ENCODE measurements around the gene CEP112.

The CEP112 gene

GRCh38 chr17:65898651-65899050, 293.3 kb downstream of the CEP112 start:
- DNase-seq (ENCODE audit: insufficient read length, low spot score), result no peak
- FAIRE-seq, result peak; percentile 72

DNA sequence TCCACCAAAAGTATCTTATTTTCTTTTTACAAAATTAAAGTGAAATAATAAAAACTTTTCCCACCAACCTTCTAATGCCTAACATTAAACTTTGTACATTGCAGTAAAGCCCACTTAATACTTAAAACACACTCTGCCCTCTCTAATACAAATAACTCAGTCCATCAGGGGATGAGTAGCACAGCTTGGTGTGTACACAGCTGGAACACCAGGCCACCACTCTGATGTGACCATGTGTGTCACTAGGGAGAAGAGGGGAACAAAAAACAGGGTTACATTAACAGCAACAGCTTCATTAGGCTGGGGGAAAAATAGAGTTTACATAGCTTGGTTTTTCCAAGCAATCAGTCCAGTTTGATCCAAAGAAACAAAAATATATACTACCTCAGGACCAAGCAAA, 295.0 kb downstream of the CEP112 start:
- DNase-seq (ENCODE audit: insufficient read length, low spot score), result no peak
- FAIRE-seq, result no peak

DNA sequence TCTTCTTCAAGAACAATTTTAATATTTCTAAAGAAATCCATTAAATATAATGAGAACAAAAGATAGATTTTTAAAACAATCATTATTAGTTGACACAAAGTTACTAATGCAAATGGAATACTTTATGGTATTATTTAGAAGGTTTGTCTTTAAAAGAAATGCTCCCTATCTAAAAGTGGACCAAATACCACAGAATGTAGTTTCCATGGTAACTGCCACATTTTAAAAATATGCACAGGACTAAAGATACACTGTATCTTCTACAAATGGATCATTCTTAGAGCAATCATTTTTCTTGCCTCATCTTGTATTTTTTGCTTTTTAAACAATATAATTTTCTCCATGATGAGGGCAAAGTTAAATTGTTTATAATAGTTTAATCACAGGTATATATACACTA, 296.0 kb downstream of the CEP112 start:
- FAIRE-seq (no peak), DNase-seq (ENCODE audit: insufficient read length, low spot score) (no peak)

- no peak for FAIRE-seq
These were observed 298.1 kb downstream of the CEP112 start for GRCh38 chr17:65893692-65894279.

DNA sequence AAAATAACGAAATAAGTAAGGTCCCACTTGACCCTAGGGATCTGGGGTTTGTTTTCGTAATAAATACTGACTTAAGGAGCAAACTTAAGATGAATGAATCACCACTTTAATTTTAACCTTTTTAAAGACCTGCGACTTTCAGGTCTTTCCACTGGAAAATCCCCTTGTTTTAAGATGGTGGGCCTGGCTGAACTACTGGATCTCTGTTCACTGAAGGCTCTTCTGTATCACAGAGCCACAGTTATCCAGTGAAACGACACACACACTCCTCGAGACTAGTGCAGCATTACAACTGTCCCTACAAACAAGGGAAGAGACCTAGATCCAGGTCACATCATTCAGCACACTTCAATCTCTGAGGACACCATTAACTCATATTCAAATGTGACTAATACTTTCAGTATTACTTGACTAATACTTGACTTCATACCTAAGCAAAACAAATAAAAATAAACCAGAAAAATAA, 299.0 kb downstream of the CEP112 start:
- no peak for DNase-seq (ENCODE audit: insufficient read length, low spot score)
- FAIRE-seq, result peak; percentile 26

More at GRCh38 chr17:65893692-65894279, 298.1 kb downstream of the CEP112 start:
- no peak for DNase-seq (ENCODE audit: insufficient read length, low spot score)

DNA sequence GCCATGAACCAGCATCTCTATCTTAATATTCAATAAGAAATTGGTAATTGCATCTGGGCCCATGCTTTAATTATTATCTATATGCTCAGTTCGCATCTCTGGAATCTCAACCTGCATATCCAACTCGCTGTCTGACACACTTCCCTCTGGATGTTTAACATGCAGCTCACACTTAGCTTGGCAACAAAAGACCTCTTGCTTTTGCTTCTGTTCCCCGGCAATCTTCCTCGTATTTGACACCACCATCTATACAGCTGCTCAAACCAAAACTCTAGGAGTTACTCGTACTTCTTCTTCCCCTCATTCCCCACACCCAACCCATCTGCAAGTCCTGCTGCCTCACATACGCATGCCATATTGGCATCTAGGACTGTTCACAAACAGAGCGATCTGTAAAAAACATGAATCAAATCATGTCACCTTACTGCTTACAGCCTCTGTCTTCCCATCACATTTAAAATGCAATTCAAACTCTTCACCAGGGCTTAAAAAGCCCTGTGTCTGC, 300.6 kb downstream of the CEP112 start:
- DNase-seq (ENCODE audit: insufficient read length, low spot score) (no peak), FAIRE-seq (peak; percentile 26)

- DNase-seq (ENCODE audit: insufficient read length, low spot score) (no peak), FAIRE-seq (no peak)
These were observed 303.3 kb downstream of the CEP112 start for GRCh38 chr17:65888649-65889048.

DNA sequence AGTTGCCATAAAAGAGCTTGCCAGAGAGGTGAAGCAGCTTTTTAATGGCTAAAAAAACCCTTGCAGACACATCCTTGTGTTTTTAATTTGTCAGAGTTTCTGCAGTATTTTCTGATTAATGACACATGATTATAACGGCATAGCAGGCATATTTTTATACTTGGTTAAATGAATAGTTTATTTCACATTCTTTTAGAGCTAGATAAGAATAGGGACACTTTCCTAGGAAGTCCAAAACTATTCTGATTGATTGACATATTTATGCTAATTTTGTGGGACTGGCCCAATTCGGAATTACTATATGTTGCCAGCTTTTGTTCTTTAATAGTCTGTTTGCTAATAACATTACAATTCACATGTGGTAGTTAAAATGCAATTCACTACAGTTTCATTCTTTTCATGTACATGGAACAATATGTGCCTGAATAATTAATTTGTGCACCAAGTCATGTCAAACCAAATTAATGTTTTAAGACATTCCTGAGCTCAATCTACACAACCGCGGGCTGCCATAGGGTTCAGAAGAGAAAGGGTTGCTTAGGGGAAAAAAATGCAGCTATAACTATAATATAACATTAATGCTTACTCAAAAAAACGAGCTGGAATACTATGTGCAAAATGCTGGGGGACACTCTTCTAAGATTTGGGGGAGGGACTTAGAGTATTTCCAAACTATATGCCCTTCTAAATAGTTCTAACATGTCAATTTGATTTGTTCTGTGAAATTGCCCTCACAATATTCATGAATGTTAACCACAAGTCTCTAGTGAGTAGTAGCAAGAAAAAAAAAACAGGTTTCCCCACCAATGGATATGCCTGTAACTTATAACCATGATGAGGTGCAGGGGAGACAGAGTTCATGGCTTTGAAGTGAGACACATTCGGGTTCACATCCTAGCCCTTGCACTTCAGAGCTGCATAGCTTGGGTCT, 305.4 kb downstream of the CEP112 start:
- FAIRE-seq (peak; percentile 71), DNase-seq (ENCODE audit: insufficient read length, low spot score) (no peak)

DNA sequence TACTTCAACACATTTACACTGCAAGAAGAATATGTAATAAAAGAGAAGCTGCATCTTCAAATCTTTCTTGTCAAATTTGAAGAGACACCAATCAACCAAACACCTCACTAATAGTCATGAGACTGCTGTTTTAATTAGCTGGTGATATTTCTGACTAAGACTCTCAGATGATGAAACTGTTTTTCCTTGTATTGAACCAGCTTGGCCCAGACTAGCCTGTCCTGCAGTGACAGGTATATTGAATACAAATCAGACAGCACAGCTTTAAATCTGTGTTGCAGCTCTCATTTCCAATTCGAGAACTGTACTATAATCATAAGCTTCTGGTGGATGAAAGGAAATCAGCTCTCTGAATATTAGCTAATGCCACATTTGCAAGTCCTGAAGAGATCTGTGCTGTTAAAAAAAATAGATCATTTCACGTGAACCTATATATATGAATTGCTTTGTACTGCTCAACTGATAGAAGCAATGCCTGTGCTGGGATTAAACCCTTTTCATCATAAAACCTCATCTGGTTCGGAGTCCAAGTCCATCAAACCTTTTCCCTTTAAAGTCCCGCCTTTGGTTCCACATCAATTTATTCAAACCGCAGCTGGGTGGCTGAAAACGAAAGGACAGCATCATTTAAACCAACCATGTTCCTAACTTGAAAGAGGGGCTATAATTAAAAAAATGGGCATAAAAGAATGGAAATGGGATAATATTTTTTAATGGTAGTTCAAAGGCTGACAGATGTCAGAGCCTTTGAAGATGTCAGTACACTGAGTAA, 306.2 kb downstream of the CEP112 start:
- DNase-seq (ENCODE audit: insufficient read length, low spot score), result no peak
- FAIRE-seq, result no peak

DNA sequence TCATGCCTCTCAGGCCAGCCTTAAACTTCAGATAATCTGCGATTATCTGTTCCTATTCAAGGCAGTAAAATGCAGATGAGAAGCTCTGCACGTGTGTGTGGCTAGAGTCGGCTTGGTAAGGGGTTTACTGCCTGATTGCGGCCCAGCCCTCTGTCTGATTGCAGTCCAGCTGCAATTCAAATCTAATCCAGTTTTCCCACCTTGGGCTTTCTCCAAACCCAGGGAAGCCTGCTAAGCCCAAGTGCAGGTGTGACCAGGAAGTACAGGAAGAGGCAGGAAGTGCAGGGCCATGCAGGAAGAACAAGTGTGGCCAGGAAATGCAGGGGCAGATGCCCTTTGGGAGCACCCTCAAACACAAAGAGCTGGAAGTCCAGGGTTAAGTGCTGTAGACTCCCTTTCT, 314.9 kb downstream of the CEP112 start:
- FAIRE-seq (peak; percentile 51), DNase-seq (ENCODE audit: insufficient read length, low spot score) (no peak)

DNA sequence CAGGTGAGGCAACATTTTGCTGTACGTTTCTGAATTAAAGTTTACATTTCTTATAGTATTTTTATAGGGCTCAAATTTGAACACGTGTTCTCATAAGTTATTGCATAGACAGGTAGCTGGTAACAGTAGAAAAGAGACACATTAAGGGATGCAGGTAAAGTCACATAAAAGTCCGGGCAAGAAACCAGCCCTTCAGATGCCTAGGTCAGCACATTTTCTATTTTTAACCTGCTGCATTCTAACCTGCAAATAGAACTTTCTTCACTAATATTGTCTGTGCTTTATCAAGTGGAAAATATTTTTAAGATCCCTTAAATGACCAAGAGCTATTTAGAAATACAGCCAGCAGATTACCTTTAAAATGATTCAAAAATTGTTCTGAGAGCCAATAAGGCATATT, 323.1 kb downstream of the CEP112 start:
- no peak for FAIRE-seq

GRCh38 chr17:65867014-65867413, 324.9 kb downstream of the CEP112 start:
- no peak for DNase-seq (ENCODE audit: insufficient read length, low spot score)
- FAIRE-seq, result peak; percentile 74

More for the DNA sequence above, 323.1 kb downstream of the CEP112 start:
- DNase-seq (ENCODE audit: insufficient read length, low spot score), result no peak

- DNase-seq (ENCODE audit: insufficient read length, low spot score) (no peak), FAIRE-seq (no peak)
These were observed 326.1 kb downstream of the CEP112 start for GRCh38 chr17:65865715-65866425.

GRCh38 chr17:65864394-65864793, 327.5 kb downstream of the CEP112 start:
- no peak for FAIRE-seq

DNA sequence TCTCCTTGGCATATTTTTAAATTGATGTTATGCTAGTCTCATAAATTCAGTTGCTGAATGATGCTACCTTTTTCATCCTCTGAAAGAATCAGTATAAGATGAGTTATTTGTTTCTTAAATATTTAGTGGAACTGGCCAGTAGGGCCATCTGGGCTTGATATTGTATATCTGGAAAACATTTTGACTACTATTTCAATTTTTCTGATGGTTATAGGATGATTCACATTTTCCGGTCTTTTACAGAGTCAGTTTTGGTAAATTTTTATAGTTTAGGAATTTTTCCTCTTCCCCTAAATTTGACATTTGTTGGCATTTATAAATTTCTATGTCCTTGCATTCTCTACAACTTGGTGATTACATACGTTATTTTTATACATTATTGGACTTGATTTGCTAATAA, 334.2 kb downstream of the CEP112 start:
- FAIRE-seq, result no peak

More at GRCh38 chr17:65864394-65864793, 327.5 kb downstream of the CEP112 start:
- DNase-seq (ENCODE audit: insufficient read length, low spot score), result no peak

GRCh38 chr17:65856865-65857264, 335.1 kb downstream of the CEP112 start:
- DNase-seq (ENCODE audit: insufficient read length, low spot score), result no peak
- FAIRE-seq, result no peak

More for the DNA sequence above, 334.2 kb downstream of the CEP112 start:
- no peak for DNase-seq (ENCODE audit: insufficient read length, low spot score)

DNA sequence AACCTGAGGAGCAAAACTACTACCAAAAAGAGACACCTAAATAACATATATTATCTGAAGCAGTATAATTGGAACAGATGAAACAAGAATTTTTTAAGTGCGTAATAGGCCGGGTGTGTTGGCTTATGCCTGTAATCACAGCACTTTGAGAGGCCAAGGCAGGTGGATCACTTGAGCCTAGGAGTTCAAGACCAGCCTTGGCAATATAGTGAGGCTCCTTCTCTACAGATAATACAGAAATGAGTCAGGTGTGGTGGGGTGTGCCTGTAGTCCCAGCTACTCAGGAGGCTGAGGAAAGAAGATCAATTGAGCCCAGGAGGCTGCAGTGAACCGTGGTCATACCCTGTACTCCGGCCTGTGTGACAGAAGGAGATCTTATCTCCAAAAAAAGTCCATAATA, 336.3 kb downstream of the CEP112 start:
- DNase-seq (ENCODE audit: insufficient read length, low spot score) (no peak), FAIRE-seq (peak; percentile 16)

GRCh38 chr17:65855245-65855644, 336.7 kb downstream of the CEP112 start:
- peak; percentile 14 for DNase-seq (ENCODE audit: insufficient read length, low spot score)
- FAIRE-seq, result peak; percentile 31

DNA sequence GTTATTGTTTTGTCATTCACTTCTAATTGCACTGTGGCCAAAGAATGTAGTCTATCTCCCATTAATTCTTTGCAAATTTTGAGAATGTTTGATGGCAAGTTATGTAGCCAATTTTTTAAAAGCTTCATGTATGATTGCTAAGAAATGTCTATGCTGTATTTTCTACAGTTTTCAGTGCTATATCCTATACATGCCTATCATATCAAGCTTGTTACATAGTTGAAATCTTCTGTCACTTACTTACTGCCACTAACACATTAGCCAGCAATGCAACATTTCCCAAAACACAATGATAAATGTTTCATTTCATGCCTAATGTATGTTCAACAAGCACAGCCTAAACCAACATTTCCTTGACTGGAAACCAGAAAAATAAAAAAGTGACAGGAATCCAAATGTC, 338.1 kb downstream of the CEP112 start:
- peak; percentile 68 for FAIRE-seq

DNA sequence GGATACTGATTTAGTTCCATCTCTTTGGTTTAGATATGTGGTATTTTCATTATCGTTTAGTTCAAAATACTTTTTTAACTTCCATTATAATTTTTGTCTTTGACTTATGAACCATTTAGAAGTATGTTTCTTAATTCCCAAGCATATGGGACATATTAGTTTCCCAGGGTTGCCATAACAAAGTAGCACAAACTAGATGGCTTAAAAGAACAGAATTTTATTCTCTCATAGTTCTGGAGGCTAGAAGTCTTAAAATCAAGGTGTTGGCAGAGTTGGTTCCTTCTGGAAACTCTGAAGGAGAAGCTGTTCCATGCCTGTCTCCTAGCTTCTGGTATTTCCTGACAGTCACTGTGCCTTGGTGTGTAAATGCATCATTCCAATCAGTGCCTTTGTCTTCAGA, 339.0 kb downstream of the CEP112 start:
- FAIRE-seq, result no peak

More for the DNA sequence above, 338.1 kb downstream of the CEP112 start:
- DNase-seq (ENCODE audit: insufficient read length, low spot score), result no peak

More for the DNA sequence above, 339.0 kb downstream of the CEP112 start:
- no peak for DNase-seq (ENCODE audit: insufficient read length, low spot score)

Measured in HTR-8/SVneo (cell line).